Prostate gland (tissue), 2 donors: ENCODE measurements around the gene SCG5. TPM values are rescaled to one million over a fixed set of nuclear protein-coding genes. Genes with fewer than 3 reads are reported as not detected.

Source experiments
- DNase-seq: peaks from one replicate; pipeline ENCODE4 v3.0.0-alpha.2; 2019; ENCODE audit warnings: low spot score
- H3K27ac ChIP-seq, 2 donors: fragments of 200-600 bp; sonication (generic); 2 replicates each; pipeline ENCODE4 v1.5.1; 2017 to 2019
- H3K27me3 ChIP-seq: fragments of 200-600 bp; sonication (generic); replicated peaks from 2 replicates; pipeline ENCODE4 v1.5.1; 2019; ENCODE audit not compliant: insufficient read depth
- H3K36me3 ChIP-seq, 2 donors: fragments of 200-600 bp; sonication (generic); 1 replicate in 1 of 2; 2 replicates in 1 of 2; pipeline versions ENCODE4 v1.5.1 to v1.8.1; 2017 to 2019
- H3K4me1 ChIP-seq: fragments of 200-600 bp; sonication (generic); replicated peaks from 2 replicates; pipeline ENCODE4 v1.5.1; 2019
- H3K4me3 ChIP-seq, 2 donors: fragments of 200-600 bp; sonication (generic); 2 replicates each; pipeline ENCODE4 v1.5.1; 2017 to 2019
- H3K9me3 ChIP-seq: fragments of 200-600 bp; sonication (generic); 2 replicates; pipeline ENCODE4 v1.5.1; 2017
- CTCF ChIP-seq, 4 experiments: fragments of 200-600 bp in 2 of 4; fragments of 450-650 bp in 2 of 4; sonication (generic) in 2 of 4; IDR thresholded peaks; 1 replicate in 3 of 4; 2 replicates in 1 of 4; pipeline ENCODE4 v1.5.1; 2016 to 2019; ENCODE audit warnings: antibody characterized with exemption in 4 of 4, mild to moderate bottlenecking in 2 of 4, moderate library complexity in 2 of 4
- POLR2A ChIP-seq: fragments of 450-650 bp; IDR thresholded peaks from one replicate; pipeline ENCODE4 v1.6.1; 2016; ENCODE audit warnings: antibody characterized with exemption, mild to moderate bottlenecking
- POLR2AphosphoS5 ChIP-seq: sonication (generic); formaldehyde crosslinking; IDR thresholded peaks from one replicate; pipeline ENCODE4 v1.6.1; 2017; ENCODE audit warnings: antibody characterized with exemption
- WGBS: methylation state at CpG from one replicate; pipeline ENCODE4 v1.1.5; 2018; 5-methylcytosine and 5-hydroxymethylcytosine counted together
- intact Hi-C: fragments of 100-400 bp; cut with DNase I; formaldehyde crosslinking; loops from one replicate; pipeline ENCODE4 v1.14.2; 2022
- total RNA-seq, 2 donors: library from RNA; depleted of rRNA; stranded (reverse); fragments of >200 nt; gene quantifications; one replicate each; pipeline ENCODE4 v1.1.0, GENCODE V29; 2016

SCG5 gene
- total RNA-seq, 2 donors from 2014 or later, result 0.96 to 4.2 TPM

GRCh38 chr15:32730677-32731654, 89.5 kb downstream of the SCG5 start:
- no peaks in the 10 kb centered on the region for H3K36me3 ChIP-seq
- DNase-seq, result peak; percentile 56
- no peaks in the 10 kb centered on the region for H3K4me1 ChIP-seq
- no peaks in the 10 kb centered on the region for H3K9me3 ChIP-seq
- whole genome bisulfite sequencing, result 50% methylated on average over 27 of the region's 27 CpGs
- H3K27me3 ChIP-seq, result no peaks in the 10 kb centered on the region
- no peak overlapping the region for H3K27ac ChIP-seq
- intact Hi-C loops, result no loop called here
- TF ChIP-seq CTCF (IDR thresholded peaks at IDR 0.05) (no peak), POLR2A (no peak), POLR2AphosphoS5 (no peak)
- no peak overlapping the region for H3K4me3 ChIP-seq

DNA sequence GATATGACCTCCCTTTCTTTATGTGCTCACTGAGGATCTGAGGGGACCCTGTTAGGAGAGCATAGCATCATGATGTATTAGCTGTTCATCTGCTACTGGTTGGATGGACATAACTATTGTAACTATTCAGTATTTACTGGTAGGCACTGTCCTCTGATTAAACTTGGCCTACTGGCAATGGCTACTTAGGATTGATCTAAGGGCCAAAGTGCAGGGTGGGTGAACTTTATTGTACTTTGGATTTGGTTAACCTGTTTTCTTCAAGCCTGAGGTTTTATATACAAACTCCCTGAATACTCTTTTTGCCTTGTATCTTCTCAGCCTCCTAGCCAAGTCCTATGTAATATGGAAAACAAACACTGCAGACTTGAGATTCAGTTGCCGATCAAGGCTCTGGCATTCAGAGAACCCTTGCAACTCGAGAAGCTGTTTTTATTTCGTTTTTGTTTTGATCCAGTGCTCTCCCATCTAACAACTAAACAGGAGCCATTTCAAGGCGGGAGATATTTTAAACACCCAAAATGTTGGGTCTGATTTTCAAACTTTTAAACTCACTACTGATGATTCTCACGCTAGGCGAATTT, 91.2 kb downstream of the SCG5 start:
- intact Hi-C loops, result no loop called here
- no peak for DNase-seq
- Histone ChIP-seq H3K27me3 (no peaks in the 10 kb centered on the region), H3K27ac (no peak overlapping the region), H3K4me3 (no peak overlapping the region), H3K9me3 (no peaks in the 10 kb centered on the region), H3K36me3 (no peaks in the 10 kb centered on the region), H3K4me1 (no peaks in the 10 kb centered on the region)
- TF ChIP-seq POLR2AphosphoS5 (no peak), POLR2A (no peak), CTCF (IDR thresholded peaks at IDR 0.05) (no peak)
- WGBS, result 73% methylated on average over 6 of the region's 6 CpGs

DNA sequence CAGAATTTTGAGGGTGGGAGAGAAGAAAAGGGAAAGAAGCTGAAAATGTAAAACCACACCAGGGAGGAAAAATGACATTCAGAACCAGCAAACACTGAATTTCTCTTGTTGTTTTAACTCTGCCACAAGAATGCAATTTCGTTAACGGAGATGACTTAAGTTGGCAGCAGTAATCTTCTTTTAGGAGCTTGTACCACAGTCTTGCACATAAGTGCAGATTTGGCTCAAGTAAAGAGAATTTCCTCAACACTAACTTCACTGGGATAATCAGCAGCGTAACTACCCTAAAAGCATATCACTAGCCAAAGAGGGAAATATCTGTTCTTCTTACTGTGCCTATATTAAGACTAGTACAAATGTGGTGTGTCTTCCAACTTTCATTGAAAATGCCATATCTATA, 91.8 kb downstream of the SCG5 start:
- H3K4me1 ChIP-seq, result no peaks in the 10 kb centered on the region
- H3K27me3 ChIP-seq, result no peaks in the 10 kb centered on the region
- WGBS, result 53% methylated on average over 3 of the region's 3 CpGs
- H3K4me3 ChIP-seq, result no peak overlapping the region
- TF ChIP-seq POLR2AphosphoS5 (no peak), POLR2A (no peak), CTCF (IDR thresholded peaks at IDR 0.05) (no peak)
- H3K9me3 ChIP-seq, result no peaks in the 10 kb centered on the region
- no peaks in the 10 kb centered on the region for H3K36me3 ChIP-seq
- DNase-seq, result no peak
- H3K27ac ChIP-seq, result no peak overlapping the region
- intact Hi-C loops, result no loop called here

DNA sequence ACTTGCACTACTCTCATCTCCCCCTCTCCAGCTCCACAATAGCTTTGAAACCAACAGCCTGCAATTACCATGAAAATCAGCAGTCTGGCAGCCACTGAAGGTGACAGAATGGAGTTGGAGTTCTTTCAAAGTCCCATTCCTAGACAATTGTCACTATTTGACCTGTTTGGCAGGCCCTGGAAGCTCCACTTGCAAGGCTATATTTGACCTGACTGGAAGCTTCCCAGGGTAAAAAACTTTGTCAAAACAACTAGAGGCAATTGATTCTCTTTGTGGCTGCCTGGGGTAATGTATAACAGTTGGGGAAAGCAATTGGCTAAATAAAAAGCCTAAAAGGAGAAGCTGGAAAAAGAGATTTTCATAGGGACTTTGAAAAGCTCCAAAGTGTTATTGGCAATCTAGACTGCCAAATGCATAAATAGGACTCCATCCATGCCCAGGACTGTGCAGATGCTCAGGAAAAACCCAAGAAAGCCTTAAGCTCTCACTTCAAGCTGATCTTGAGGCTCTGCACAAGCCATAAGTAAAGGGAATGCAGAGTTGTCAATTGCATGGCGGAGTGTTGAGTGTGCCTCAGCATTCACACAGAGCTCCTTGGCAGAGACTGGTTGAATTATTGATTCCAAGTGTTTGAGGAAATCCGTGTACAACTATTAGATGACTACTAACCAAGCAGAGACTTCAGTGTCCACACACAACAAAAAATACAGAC, 94.6 kb downstream of the SCG5 start:
- no peak for DNase-seq
- Histone ChIP-seq H3K36me3 (no peaks in the 10 kb centered on the region), H3K27me3 (no peaks in the 10 kb centered on the region), H3K27ac (no peak overlapping the region), H3K4me3 (no peak overlapping the region), H3K9me3 (no peaks in the 10 kb centered on the region), H3K4me1 (no peaks in the 10 kb centered on the region)
- WGBS, result 86% methylated on average over 2 of the region's 2 CpGs
- intact Hi-C loops, result no loop called here
- TF ChIP-seq CTCF (IDR thresholded peaks at IDR 0.05) (no peak), POLR2AphosphoS5 (no peak), POLR2A (no peak)
